Medulla oblongata (tissue), 1 donor: ENCODE results near the gene TCEAL7.

Experiments used
- DNase-seq: peaks from one replicate; pipeline ENCODE4 v3.0.0-alpha.2; 2015; ENCODE audit errors: extremely low spot score

Gene TCEAL7

GRCh38 chrX:103367502-103367901, 37.5 kb downstream of the TCEAL7 start:
- DNase-seq = no peak

GRCh38 chrX:103369479-103369878, 39.4 kb downstream of the TCEAL7 start:
- DNase-seq = no peak

GRCh38 chrX:103372886-103373285, 42.8 kb downstream of the TCEAL7 start:
- DNase-seq = no peak

GRCh38 chrX:103373581-103373980, 43.5 kb downstream of the TCEAL7 start:
- DNase-seq = no peak

GRCh38 chrX:103376118-103376978, 46.3 kb downstream of the TCEAL7 start, which contains the start of gene BEX3:
Gene BEX3 (plus strand): TSS chrX:103376538. CDS start chrX:103377522, 984 bp downstream.
- peak; percentile 31 for DNase-seq

- DNase-seq = no peak
Measured at GRCh38 chrX:103376979-103377324, 46.9 kb downstream of the TCEAL7 start.

GRCh38 chrX:103378990-103379389, 49.0 kb downstream of the TCEAL7 start:
- no peak for DNase-seq
